GM12872 (cell line): ENCODE data around the gene RXFP1.
A peak's percentile ranks its signal among the peaks of the same experiment; 100 is the strongest.

Source experiments
- CTCF ChIP-seq: IDR thresholded peaks from 3 replicates; pipeline ENCODE4 v1.5.1; 2011; ENCODE audit warnings: low read depth, mild to moderate bottlenecking, low read length, moderate library complexity; ENCODE audit not compliant: insufficient read depth

Gene RXFP1

GRCh38 chr4:158664806-158665205 lies 143.1 kb downstream of the RXFP1 start:
- TF ChIP-seq CTCF: no peak

GRCh38 chr4:158666892-158667291 lies 145.2 kb downstream of the RXFP1 start:
- TF ChIP-seq CTCF: no peak

- TF ChIP-seq CTCF: peak; percentile 71
Measured at GRCh38 chr4:158667651-158668198, 146.0 kb downstream of the RXFP1 start.

- TF ChIP-seq CTCF: no peak
Measured at GRCh38 chr4:158669310-158669709, 147.6 kb downstream of the RXFP1 start.

- TF ChIP-seq CTCF: no peak
Measured at GRCh38 chr4:158670975-158671664, 149.4 kb downstream of the RXFP1 start.

- no peak for TF ChIP-seq CTCF
Measured at GRCh38 chr4:158671665-158671914, 149.9 kb downstream of the RXFP1 start, which contains the start of gene C4orf46. Gene C4orf46, minus strand, starts transcription at chr4:158671887. Its CDS starts 86 bp downstream, at chr4:158671801.

GRCh38 chr4:158671915-158672806 lies 150.5 kb downstream of the RXFP1 start, which contains the start of gene ETFDH:
Gene ETFDH, plus strand, starts transcription at chr4:158672296. Its CDS starts 161 bp downstream, at chr4:158672457.
- TF ChIP-seq CTCF: peak; percentile 74
